Cardiac muscle cell (in vitro differentiated cells and primary cell): Measurements from ENCODE around the gene CFAP251. TPM values are rescaled to one million over a fixed set of nuclear protein-coding genes. Genes with fewer than 3 reads are reported as not detected.

Experiments used
- DNase-seq, 2 donors: peaks; one replicate each; pipeline versions ENCODE4 v3.0.0 to v3.0.0-alpha.2; 2010 to 2017; ENCODE audit warnings: low read depth in 1 of 2, low spot score in 1 of 2
- H3K27ac ChIP-seq: fragments of 200-600 bp; sonication (generic); 2 replicates; pipeline ENCODE4 v1.5.1; 2016
- H3K27me3 ChIP-seq: fragments of 200-600 bp; sonication (generic); 2 replicates; pipeline ENCODE4 v1.6.0; 2016; ENCODE audit warnings: control low read depth
- H3K36me3 ChIP-seq: fragments of 200-600 bp; sonication (generic); 2 replicates; pipeline ENCODE4 v1.5.1; 2016; ENCODE audit warnings: control low read depth
- H3K4me1 ChIP-seq: fragments of 200-600 bp; sonication (generic); 2 replicates; pipeline ENCODE4 v1.8.1; 2017; ENCODE audit warnings: low read depth, mild to moderate bottlenecking, mixed run types
- H3K4me3 ChIP-seq: fragments of 200-600 bp; sonication (generic); 2 replicates; pipeline ENCODE4 v1.5.1; 2016; ENCODE audit warnings: mild to moderate bottlenecking
- H3K9me3 ChIP-seq: fragments of 200-600 bp; sonication (generic); 2 replicates; pipeline ENCODE4 v1.5.1; 2017; ENCODE audit warnings: low read depth, mild to moderate bottlenecking, control low read depth
- polyA plus RNA-seq: library from polyadenylated mRNA; unstranded; fragments of >200 nt; fragmentation: Nextera tagmentation; extraction: Ambion mirVana; gene quantifications from 2 replicates; pipeline ENCODE4 v1.2.1, GENCODE V29; 2016
- total RNA-seq: library from RNA; depleted of rRNA; stranded (reverse); fragments of >200 nt; gene quantifications from 2 replicates; pipeline ENCODE4 v1.2.3, GENCODE V29; 2016
- TF ChIP-seq, protein P1 (sequence below): IDR thresholded peaks from 2 replicates; pipeline ENCODE4 v1.5.1; 2012; ENCODE audit warnings: low read depth, mild to moderate bottlenecking, low read length

CFAP251 gene
- total and polyA plus RNA-seq, 2 experiments from 2014 or later = 1.7 to 3.8 TPM

DNA sequence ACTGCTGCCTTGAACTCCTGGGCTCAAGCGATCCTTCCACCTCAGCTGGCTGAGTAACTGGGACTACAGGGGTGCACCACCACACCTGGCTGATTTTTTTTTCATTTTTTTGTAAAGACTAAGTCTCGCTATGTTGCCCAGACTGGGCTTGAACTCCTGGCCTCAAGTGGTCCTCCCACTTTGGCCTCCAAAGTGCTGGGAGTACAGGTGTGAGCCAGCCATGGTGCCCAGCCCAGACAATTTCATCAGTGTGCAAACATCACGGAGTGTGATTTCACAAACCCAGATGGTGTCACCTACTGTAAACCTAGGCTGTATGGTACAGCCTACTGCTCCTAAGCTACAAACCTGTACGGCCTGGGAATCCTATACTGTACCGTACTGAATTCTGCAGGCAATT lies 96.4 kb downstream of the CFAP251 start:
- Histone ChIP-seq H3K4me1 (no peaks in the 10 kb centered on the region), H3K4me3 (no peak overlapping the region), H3K27me3 (no peaks in the 10 kb centered on the region), H3K27ac (no peak overlapping the region), H3K36me3 (no peaks in the 10 kb centered on the region), H3K9me3 (no peaks in the 10 kb centered on the region)
- TF ChIP-seq, protein P1, sequence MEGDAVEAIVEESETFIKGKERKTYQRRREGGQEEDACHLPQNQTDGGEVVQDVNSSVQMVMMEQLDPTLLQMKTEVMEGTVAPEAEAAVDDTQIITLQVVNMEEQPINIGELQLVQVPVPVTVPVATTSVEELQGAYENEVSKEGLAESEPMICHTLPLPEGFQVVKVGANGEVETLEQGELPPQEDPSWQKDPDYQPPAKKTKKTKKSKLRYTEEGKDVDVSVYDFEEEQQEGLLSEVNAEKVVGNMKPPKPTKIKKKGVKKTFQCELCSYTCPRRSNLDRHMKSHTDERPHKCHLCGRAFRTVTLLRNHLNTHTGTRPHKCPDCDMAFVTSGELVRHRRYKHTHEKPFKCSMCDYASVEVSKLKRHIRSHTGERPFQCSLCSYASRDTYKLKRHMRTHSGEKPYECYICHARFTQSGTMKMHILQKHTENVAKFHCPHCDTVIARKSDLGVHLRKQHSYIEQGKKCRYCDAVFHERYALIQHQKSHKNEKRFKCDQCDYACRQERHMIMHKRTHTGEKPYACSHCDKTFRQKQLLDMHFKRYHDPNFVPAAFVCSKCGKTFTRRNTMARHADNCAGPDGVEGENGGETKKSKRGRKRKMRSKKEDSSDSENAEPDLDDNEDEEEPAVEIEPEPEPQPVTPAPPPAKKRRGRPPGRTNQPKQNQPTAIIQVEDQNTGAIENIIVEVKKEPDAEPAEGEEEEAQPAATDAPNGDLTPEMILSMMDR = no peak
- DNase-seq = no peak

GRCh38 chr12:122018457-122018856 lies 100.1 kb downstream of the CFAP251 start:
- TF ChIP-seq, protein P1 = no peak
- no peak overlapping the region for H3K4me3 ChIP-seq
- no peaks in the 10 kb centered on the region for H3K9me3 ChIP-seq
- no peak overlapping the region for H3K27ac ChIP-seq
- H3K4me1 ChIP-seq = peaks cover under 1% of the 10 kb centered on the region
- H3K36me3 ChIP-seq = no peaks in the 10 kb centered on the region
- H3K27me3 ChIP-seq = no peaks in the 10 kb centered on the region
- no peak for DNase-seq

DNA sequence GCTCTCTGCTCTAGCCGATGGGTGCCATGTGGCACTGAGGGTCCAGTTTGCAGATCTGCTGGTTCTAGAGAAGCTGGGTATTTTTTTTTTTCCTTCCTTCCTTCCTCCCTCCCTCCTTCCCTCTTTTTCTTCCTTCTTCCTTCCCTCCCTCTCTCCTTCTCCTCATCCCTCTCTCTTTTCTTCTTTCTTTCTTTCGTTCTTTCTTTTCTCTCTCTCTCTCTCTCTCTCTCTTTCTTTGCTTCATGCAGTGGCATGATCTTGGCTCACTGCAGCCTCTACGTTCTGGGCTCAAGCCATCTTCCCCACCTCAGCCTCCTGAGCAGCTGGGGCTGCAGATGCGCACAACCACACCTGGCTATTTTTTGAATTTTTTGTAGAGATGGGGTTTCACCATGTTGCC lies 100.5 kb downstream of the CFAP251 start:
- Histone ChIP-seq H3K4me1 (peaks cover 5% of the 10 kb centered on the region), H3K9me3 (no peaks in the 10 kb centered on the region), H3K27me3 (no peaks in the 10 kb centered on the region), H3K4me3 (no peak overlapping the region), H3K27ac (no peak overlapping the region), H3K36me3 (no peaks in the 10 kb centered on the region)
- TF ChIP-seq, protein P1 = no peak
- no peak for DNase-seq

- Histone ChIP-seq H3K36me3 (no peaks in the 10 kb centered on the region), H3K9me3 (no peaks in the 10 kb centered on the region), H3K27me3 (no peaks in the 10 kb centered on the region), H3K4me1 (peaks cover 9% of the 10 kb centered on the region), H3K27ac (no peak overlapping the region), H3K4me3 (peak overlapping the region; percentile 95)
- DNase-seq = no peak
- TF ChIP-seq, protein P1 = no peak
These were observed 102.4 kb downstream of the CFAP251 start for GRCh38 chr12:122020795-122021192.

DNA sequence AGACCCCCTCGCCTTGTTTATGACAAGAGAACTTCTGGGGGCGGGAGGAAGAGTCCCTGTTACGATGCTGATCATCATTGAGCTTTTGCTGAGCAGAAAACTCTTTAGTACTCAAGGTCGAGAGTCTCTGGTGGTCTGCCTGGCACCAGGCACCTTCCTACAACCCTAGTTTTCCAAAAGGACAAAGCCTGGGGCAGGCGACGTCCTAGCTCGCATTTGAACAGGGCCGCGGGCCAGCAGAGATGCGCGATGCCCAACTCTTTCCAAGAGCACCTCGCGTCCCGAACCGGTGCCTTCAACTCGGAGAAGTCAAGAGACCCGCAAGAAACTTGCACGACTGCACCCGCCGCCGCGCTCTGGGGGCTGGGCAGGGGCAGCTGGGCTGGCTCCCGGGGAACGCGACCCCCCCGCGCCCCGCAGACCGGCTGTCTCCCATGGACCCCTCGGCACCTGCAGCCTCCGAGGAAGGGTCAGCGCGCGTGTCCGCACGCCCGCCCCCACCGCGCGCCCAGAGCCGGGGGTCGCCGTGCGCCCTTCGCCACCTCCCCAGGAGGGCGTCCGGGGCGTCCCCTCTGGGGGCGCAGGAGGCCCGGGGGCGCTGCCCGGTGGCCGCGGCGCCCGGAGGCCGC lies 102.9 kb downstream of the CFAP251 start:
- H3K27me3 ChIP-seq = no peaks in the 10 kb centered on the region
- DNase-seq = peak; percentile 15 to 55
- peaks cover 9% of the 10 kb centered on the region for H3K4me1 ChIP-seq
- TF ChIP-seq, protein P1 = no peak
- peak overlapping the region; percentile 95 for H3K4me3 ChIP-seq
- H3K9me3 ChIP-seq = no peaks in the 10 kb centered on the region
- no peak overlapping the region for H3K27ac ChIP-seq
- no peaks in the 10 kb centered on the region for H3K36me3 ChIP-seq
